Stimulated activated CD8-positive, alpha-beta memory T cell treated with anti-CD3 and anti-CD28 coated beads, Interleukin-4, amount 100 ng/mL, for 4 hours (primary cell): ENCODE data around the gene MBOAT1.

ENCODE experiments used
- DNase-seq, 2 donors: peaks; one replicate each; pipeline ENCODE4 v3.0.0-alpha.2; 2020; ENCODE audit warnings: low read depth in 2 of 2, low spot score in 1 of 2

MBOAT1 gene

GRCh38 chr6:20235041-20235440, 22.8 kb upstream of the MBOAT1 start:
- no peak for DNase-seq

GRCh38 chr6:20234136-20234535, 21.9 kb upstream of the MBOAT1 start:
- no peak for DNase-seq

- no peak for DNase-seq
Observed at GRCh38 chr6:20233007-20233730, 20.9 kb upstream of the MBOAT1 start.

- DNase-seq: no peak
Observed at GRCh38 chr6:20232188-20232587, 19.9 kb upstream of the MBOAT1 start.

- no peak for DNase-seq
Observed at GRCh38 chr6:20230401-20231119, 18.3 kb upstream of the MBOAT1 start.

GRCh38 chr6:20229881-20230280, 17.6 kb upstream of the MBOAT1 start:
- no peak for DNase-seq

- no peak for DNase-seq
Observed at GRCh38 chr6:20227350-20227749, 15.1 kb upstream of the MBOAT1 start.

- DNase-seq: no peak
Observed at GRCh38 chr6:20223141-20223540, 10.9 kb upstream of the MBOAT1 start.

GRCh38 chr6:20221421-20221820, 9.2 kb upstream of the MBOAT1 start:
- DNase-seq: no peak

- DNase-seq: no peak
Observed at GRCh38 chr6:20220359-20220758, 8.1 kb upstream of the MBOAT1 start.

GRCh38 chr6:20217891-20218290, 5.6 kb upstream of the MBOAT1 start:
- DNase-seq: no peak

- no peak for DNase-seq
Observed at GRCh38 chr6:20217324-20217855, 5.1 kb upstream of the MBOAT1 start.

GRCh38 chr6:20215310-20215709, 3.0 kb upstream of the MBOAT1 start:
- no peak for DNase-seq

GRCh38 chr6:20213271-20213798, 1.1 kb upstream of the MBOAT1 start:
- no peak for DNase-seq

GRCh38 chr6:20211941-20212391, 303 bp downstream of the MBOAT1 start:
- DNase-seq: no peak

- DNase-seq: no peak
Observed at GRCh38 chr6:20211037-20211940, 980 bp downstream of the MBOAT1 start.

GRCh38 chr6:20210158-20210557, 2.1 kb downstream of the MBOAT1 start:
- DNase-seq: no peak

GRCh38 chr6:20208687-20209378, 3.4 kb downstream of the MBOAT1 start:
- DNase-seq: no peak

GRCh38 chr6:20207088-20207418, 5.2 kb downstream of the MBOAT1 start:
- no peak for DNase-seq

GRCh38 chr6:20205722-20206161, 6.5 kb downstream of the MBOAT1 start:
- DNase-seq: no peak

GRCh38 chr6:20204512-20204894, 7.8 kb downstream of the MBOAT1 start:
- DNase-seq: no peak
